GM23248 (cell line): Measurements from ENCODE around the gene NCSTN.

ENCODE experiments used
- EZH2 ChIP-seq: fragments of 200-600 bp; sonication (generic); IDR thresholded peaks from 2 replicates; pipeline ENCODE4 v1.6.1; 2018; ENCODE audit warnings: antibody characterized with exemption, mild to moderate bottlenecking; ENCODE audit not compliant: insufficient read depth, poor library complexity, severe bottlenecking
- EZH2phosphoT487 ChIP-seq: fragments of 200-600 bp; sonication (generic); IDR thresholded peaks from 2 replicates; pipeline ENCODE4 v1.6.1; 2018; ENCODE audit warnings: antibody characterized with exemption, moderate library complexity, mild to moderate bottlenecking, low read depth; ENCODE audit not compliant: insufficient read depth

- TF ChIP-seq EZH2 (no peak), EZH2phosphoT487 (no peak)
Observed at GRCh38 chr1:160296036-160296435, 47.1 kb upstream of the NCSTN start.
